ENCODE results near the gene ZBTB40.

ZBTB40 gene

DNA sequence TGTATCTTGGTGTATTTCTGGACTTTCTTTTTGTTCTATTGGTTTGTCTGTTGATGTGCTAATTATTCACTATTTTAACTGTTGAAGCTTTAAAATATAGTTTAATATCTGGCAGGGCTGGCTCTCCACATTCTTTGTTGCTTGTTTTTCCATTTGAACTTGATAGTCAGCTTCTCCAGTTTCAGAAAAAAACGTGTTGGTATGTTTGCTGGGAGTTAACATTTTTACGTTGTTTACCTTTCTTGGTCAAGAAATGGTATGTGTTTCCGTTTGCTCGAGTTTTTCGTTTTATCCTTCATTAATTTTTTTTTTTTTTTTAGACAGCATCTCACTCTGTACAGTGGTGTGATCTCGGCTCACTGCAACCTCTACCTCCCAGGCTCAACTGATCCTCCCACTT, 16.9 kb upstream of the ZBTB40 start:
- no peak for DNase-seq (ENCODE audit: low read depth)

DNA sequence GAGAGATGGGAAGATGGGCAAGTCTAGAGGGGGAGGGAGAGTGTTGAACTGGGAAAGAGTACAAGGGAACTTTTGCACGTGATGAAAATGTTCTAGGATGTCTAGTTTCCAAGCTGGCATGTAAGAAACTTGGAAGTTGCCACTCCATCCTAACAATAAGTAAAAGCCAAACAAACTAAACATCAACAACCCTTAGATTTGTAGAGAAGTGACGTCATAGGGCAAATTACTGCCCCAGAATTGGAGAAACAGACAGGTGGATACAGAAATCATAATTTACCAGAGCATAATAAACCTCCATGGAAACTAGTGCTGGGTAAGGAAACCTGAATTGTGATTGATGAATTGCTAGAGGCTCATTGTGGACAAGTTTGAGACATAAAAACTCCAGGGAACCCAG, 14.7 kb upstream of the ZBTB40 start:
- DNase-seq (ENCODE audit: low read depth) = no peak

DNA sequence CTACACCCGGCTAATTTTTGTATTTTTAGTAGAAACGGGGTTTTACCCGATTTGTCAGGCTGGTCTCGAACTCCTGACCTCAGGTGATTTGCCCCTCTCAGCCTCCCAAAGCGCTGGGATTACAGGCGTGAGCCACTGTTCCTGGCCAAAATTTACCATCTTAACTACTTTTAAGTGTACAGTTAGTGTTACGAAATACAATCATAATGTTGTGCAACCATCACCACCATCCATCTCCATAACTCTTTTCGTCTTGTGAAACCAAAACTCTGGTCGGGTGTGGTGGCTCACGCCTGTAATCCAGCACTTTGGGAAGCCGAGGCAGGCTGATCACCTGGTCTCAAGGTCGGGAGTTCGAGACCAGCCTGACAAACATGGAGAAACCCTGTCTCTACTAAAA, 14.1 kb upstream of the ZBTB40 start:
- no peak for DNase-seq (ENCODE audit: low read depth)

DNA sequence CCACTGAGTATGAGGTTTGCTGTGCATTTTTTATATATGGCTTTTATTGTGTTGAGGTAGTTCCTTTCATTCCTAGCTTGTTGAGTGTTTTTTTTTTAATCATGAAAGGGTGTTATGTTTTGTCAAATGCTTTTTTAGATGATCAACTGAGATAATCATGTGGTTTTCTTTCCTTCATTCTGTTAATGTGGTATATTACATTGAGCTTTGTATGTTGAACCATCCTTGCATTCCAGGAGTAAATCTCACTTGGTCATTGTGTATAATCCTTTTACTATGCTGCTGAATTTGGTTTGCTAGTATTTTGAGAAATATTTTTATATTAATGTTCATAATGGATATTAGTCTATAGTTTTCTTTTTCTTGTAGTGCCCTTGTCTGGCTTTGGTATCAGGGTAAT, 11.1 kb upstream of the ZBTB40 start:
- no peak for DNase-seq (ENCODE audit: low read depth)

DNA sequence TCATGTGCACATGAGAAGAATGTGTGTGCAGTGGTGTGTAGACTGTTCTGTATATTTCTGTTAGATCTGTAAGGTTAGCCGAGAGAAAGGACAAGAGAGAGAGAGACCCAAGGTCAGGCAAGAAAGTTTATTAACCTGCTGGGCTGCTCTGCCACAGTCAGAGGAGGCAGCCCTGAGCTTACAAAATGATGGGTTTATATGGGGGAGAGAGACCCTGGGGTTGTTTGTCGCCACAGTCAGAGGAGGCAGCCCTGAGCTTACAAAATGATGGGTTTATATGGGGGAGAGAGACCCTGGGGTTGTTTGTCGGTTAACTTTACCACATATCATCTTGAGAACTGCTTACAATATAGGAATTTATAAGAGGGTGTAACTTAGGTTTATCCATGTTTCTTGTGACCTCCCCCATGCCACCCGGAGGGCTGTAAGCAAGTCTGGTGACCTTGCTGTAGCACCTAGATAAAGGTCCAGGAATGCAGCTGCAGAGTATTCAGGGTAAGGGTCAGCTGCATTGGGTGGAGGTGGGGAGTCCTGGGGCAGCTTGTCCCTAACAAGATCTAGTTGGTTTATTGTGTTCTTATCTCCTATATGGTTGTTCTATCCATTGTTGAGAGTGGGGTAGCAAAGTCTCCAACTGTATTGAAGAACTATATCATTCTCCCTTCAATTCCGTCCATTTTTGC, 9.3 kb upstream of the ZBTB40 start:
- DNase-seq (ENCODE audit: low read depth) = no peak

DNA sequence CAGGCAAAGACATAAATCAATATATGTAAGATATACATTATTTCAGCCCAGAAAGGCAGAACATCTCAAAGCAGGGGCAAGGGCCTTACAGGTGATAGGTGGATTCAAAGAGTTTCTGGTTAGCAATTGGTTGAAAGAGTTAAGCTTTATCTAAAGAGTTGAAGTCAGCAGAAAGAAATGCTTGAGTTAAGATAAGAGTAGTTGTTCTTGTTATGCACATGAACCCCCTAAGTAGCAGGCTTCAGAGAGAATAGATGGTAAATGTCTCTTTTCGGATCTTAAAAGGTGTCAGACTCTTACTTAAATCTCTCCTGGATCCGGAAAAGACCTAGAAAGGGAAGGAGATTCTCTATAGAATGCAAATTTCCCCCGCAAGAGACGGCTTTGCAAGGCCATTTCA, 8.3 kb upstream of the ZBTB40 start:
- DNase-seq (ENCODE audit: low read depth) = no peak

DNA sequence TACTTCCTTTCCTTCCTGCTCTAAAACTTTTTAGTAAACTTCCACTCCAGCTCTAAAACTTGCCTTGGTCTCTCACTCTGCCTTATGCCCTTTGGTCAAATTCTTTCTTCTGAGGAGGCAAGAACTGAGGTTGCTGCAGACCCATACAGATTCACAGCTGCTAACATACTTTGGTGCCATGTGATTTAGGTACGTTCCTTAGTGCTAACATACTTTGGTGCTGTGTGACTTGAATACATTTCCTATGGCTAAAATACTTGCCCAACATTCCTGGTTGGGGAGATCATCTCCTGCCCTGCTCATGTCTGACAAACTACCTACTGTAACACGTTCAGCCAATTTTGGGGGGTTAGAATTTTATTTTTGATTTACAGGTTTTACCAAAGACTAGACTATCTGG, 6.8 kb upstream of the ZBTB40 start:
- DNase-seq (ENCODE audit: low read depth) = no peak

DNA sequence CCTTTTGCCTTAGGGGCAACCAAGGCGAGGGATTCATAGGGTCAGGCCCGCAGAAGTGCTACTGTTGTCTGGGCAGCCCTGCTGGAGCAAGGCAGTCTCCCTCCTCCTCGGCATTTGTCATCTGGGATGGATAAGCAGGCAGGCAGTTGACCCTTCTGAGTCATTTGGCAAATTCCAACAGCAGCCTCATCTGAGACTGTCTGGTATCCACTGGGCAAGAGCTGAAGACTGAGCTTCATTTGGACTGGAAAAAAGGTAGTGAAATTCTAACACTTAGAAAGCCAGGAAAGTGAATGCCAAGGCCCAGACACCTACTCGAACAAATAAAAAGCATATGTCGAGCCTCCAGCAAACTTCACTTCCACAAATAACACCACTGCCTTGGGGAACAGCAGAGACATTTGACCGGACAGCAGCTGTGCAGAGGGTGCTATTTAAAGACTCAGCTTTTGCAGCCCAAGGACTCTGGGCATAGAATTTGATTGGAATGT, 4.0 kb upstream of the ZBTB40 start:
- DNase-seq (ENCODE audit: low read depth) = no peak

DNA sequence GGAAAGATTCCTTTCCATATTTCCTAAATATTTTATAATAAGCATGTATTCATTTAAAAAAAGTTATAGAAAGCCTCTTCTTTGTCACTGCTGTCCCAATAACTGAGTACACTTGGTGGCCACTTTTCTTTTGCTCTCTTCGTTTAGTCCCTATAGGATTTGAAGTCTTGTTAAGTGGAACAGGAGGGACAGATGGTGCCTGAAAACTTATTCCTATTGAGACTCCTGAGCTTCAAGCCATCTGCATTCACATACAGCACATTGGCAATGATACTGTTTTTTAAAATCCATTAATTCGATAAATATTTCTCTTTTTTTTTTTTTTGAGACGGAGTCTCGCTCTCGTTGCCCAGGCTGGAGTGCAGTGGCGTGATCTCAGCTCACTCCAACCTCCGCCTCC, 2.0 kb upstream of the ZBTB40 start:
- no peak for DNase-seq (ENCODE audit: low read depth)

DNA sequence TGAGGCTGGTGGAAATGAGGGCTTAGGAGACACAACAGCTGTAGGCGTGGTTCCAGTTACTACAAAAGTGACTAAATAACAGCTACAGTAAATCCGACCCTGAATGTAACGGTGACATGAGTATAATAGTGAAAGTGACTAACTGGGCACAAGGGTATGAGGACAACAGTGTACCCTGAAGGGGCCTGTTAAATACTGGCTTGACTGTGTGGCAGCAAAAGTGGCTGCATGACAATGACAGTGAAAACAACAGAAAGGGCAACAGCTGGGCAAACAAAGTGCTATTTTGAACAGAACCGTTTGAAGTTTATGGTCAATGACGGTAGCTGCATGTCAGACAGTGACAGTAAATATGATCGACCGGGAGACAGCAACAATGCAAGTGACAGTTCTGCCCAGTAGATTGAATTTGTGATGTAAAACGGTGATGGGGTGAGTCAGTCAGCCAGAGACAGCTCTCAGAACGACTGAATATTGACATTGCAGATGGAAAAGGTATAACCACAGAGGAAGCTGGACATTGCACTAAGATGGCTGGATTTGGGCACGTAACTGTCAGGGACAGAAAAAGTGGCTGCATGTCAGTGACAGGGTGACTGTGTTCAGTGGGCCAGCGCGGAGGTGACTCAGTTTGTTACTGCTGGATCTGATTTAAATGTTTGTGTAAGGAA, 1.2 kb upstream of the ZBTB40 start:
- DNase-seq (ENCODE audit: low read depth) = no peak

DNA sequence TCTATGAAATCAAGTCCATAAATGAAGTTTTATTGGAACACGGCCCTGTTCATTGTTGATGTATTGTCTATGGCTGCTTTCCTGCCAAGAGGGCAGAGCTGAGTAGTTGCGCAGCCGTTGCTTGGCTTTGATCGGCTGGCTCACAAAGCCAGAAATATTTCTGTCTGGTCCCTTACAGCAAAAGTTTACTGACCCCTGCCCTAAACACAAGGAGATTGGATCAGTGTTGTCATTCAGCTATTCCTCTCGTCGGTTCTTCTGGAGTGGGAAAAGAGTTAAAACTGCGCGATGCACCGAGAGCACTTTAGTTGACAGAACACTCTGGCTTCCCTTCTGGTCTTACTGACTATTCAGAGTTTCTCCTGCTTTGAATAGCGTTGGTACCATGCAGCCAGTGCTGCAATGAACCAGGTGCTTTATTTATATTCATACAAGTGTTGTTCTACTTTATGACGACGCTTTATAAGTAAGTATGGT, 868 bp downstream of the ZBTB40 start:
- no peak for DNase-seq (ENCODE audit: low read depth)

DNA sequence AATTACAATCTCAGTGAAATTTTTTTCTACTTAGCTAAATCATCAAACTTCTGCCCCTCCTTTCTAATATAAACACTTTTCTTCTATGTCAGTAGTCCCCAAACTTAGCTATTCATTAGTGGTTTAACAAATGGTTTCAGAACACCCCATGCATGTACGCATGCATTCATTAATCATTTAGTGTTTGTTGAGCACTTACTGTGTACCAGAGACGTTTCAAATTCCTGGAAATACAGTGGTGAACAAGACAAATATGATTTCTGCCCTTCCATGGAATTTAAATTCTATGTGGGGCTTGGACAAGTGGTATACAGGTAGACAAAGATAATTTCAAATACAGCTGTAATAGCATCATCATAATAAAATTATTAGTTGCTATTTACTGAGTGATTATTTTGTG, 1.5 kb downstream of the ZBTB40 start:
- no peak for DNase-seq (ENCODE audit: low read depth)

DNA sequence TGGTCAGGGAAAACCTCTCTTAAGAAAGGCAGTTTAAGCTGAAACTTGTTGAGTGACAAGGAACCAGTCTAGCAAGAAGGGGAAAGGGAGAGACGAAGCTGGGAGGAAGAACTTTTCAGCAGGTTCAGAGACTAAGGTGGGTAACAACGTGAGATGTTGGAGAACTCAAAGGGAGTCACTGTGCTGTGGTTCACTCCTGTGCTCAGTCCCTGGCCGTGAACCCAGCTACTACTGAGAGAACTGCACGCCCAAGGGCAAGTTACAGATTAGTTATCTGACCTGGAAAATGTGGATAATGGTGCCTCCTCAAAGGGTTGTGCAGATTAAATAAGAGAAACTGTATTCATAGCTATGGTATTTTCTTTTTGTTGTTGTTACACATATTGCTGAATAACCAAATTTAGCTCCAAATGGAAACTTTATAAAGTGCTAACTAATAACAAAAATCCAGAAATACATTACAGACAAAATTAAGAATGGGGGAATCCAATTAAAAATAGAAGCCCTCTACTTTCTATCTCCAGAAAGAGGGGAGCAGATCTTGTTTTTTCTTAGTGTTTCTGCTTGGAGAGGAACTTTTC, 2.9 kb downstream of the ZBTB40 start:
- no peak for DNase-seq (ENCODE audit: low read depth)

DNA sequence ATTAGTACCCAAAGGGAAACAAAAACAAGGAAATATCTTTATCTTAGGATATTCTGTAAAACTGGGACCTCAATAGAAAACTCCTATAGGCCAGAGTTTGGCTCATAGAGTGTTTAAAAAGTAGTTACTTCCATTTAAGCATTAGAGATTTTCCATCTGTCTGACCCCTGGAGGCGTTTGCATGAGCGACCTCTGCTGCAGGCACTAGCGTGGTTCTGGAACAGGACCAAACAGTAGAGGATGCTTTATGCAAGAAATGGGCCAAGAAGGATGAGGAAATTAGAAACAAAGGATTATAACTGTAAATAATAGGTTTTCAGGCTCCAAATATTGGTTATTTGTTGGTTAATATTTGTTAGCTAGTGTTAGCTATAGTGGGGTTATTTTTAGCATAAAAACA, 5.7 kb downstream of the ZBTB40 start:
- no peak for DNase-seq (ENCODE audit: low read depth)

DNA sequence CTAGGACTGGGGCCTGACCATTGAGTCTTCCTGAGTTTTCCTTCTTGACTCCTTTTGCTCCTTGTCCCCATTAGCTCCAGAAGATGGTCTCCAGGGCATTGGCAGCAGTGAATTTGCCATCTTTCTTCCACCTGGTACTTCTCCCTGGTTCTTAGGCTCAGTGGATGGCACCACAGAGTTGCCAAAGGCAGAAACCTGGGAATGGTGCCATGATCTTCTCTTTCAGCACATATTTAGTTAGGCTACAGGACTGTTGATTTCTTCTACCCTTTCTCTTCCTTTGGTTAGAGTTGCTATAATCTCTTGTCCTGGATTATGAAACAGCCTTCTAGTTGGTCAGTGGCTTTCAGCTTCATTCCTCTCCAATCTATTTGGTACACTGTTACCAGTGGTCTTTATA, 6.2 kb downstream of the ZBTB40 start:
- DNase-seq (ENCODE audit: low read depth) = no peak

DNA sequence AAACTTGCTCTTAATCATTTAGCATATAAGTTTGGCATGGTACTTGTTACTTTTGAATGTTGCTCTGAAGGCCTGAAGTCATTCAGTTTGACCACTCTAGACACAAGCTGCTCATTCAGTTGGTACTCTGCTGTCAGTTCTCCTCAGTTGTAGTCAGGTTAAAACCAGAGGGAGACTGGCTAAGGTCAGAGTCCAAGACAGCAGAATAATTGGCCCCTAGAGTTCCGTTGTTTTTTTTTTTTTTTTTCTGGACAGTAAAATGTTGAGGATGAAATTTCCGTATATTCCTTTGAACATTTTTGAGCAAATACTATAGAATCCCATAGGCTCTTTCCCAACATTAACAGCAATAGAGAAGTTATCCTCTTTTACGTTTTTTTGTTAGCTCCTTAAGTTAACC, 9.4 kb downstream of the ZBTB40 start:
- no peak for DNase-seq (ENCODE audit: low read depth)

DNA sequence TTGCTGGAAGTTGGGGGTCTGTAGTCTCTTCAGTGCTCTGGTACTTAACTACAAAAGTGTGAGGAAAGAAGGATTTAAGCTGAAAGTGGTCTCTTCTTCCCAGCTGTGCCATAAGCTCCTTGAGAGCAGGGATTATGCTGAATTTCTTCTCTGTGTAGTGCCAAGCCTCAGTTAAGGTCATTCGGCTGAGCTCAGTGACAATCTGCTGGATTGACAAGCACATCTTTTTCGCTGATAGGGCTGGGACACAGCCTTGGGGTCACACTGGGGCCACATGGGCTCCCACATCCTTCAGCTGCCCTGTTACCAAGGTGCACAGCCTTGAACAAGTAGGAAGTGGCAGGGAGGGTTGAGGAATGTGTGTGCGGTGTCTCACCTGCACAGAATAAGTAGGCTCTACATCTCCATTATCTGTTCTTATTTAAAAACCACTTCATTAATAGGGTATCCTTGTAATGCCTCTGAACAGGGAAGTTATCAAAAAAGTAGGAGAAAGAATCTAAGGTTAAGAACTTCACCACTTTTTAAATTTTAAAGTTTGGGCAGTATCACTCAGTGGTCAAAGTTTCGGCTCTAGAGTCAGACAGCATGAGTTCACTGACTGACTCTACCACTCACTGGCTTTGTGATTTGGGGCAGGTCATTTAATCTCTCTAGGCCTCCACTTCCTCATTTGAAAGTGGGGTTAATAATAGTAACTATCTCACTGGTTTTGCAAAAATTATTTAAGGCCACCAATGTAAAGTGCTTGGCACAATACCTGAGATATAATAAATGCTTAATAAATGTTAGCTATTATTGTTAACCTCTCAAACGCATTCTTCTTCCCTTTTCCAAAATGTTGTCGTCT, 10.3 kb downstream of the ZBTB40 start:
- no peak for DNase-seq (ENCODE audit: low read depth)

DNA sequence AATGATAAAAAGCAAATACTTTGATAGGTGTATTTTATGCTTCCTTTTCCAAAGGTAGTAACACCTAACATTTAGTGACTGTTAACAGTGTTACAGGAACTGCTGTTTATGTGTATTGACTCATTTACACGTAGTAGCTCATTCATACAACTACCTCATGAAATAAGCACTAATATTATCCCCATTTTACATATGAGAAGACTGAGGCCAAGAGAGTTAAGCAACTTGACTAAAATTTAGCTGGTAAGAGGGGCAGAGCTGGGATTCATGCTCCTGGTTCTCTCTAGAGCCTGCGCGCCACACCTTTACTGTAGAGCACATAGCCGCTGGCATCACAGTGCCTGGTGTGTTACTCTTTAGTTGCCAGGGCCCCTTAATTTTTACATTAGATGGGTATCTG, 11.3 kb downstream of the ZBTB40 start:
- no peak for DNase-seq (ENCODE audit: low read depth)

DNA sequence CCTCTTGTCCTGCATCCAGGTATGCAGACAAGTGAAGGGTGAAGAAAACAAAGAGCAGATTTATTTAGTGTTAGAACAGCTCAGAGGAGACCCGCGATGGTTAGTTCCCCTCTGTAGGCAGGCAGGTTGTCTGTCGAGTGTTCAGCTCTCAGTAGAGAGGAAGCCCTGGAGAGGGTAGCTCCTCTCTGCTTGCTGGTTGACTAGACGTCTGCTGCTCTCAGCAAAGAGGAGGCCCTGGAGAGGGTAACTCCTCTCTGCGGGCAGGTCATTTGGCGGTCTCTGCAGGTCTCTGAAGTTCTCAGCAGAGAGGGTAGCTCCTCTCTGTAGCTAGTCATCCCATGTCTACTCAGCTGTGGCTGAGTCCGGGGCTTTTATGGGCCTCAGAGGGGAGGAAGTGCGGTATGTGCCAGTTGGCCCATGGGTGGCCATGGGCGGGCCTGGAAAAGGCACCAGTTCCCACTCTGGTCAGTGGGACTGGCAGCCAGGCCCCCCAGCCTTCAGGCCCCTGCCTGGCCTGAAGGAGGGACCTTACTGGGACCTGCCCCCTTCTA, 13.4 kb downstream of the ZBTB40 start:
- no peak for DNase-seq (ENCODE audit: low read depth)

DNA sequence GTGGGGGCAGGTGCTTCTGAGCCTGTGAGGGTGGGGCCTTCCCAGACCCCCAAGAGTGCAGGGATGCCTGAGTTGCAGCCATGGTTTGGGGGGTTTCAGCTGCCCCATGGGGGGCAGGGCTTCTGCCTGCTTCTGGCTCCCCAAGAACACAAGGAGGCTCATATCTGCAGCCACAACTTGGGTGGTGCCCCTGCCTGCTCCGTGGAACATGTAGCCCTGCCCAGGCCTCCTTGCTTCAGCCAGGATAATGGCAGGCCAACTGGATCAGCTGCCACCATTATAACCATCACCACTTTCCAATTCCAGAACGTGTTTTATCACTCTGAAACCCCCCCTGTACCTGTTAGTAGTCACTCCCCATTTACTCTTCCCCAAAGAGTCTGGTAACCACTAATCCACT, 14.0 kb downstream of the ZBTB40 start:
- no peak for DNase-seq (ENCODE audit: low read depth)

DNA sequence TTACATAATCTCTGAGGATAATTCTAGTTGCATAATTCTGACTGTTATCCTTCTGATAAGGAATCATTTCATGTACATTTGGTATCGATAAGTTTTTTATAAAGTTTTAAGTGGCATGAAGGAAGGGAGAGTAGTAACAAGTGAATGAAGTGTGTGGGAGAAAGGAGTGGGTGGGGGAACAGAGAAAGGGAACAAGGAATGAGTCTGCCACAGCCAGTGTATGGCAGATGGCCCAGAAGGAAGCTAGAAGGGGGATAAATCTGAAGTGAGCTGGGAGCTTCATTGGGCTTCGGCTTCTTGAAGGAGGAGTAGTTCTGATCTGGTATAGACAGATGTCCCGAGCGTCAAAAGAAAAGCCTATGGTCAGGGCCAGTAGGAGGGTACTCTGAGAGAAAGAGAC, 18.6 kb downstream of the ZBTB40 start:
- DNase-seq (ENCODE audit: low read depth) = no peak

DNA sequence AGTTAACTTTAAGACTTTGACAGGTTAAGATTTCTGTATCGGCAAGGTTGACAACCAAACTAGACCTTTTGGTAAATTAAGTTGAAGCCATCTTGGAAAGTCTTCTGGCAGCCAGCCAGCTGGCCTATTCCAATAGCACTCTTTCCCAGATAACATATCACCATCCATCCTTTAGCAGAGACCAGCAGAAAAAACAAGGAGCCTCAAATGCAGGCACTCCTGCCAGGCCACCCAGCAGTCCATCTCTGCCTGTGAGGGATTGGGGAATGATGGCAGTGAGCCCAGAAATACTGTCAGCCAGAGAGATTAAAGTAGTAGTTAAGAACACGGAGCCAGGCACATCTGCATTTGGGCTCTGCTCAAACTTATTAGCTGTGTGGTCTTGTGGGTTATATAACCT, 19.4 kb downstream of the ZBTB40 start:
- no peak for DNase-seq (ENCODE audit: low read depth)
